HG03439 (cell line): ENCODE measurements around the gene PIGL.
"Not testable (repeated sequence)": the region's sequence is repeated elsewhere in the genome, so short reads cannot be mapped to it uniquely, and the experiment has no call there.

Source experiments
- ATAC-seq: cut with Tn5 transposase; IDR thresholded peaks from one replicate; pipeline ENCODE4 v1.9.1; 2021; ENCODE audit warnings: mild to moderate bottlenecking, moderate library complexity; ENCODE audit not compliant: unreplicated experiment

The PIGL gene

DNA sequence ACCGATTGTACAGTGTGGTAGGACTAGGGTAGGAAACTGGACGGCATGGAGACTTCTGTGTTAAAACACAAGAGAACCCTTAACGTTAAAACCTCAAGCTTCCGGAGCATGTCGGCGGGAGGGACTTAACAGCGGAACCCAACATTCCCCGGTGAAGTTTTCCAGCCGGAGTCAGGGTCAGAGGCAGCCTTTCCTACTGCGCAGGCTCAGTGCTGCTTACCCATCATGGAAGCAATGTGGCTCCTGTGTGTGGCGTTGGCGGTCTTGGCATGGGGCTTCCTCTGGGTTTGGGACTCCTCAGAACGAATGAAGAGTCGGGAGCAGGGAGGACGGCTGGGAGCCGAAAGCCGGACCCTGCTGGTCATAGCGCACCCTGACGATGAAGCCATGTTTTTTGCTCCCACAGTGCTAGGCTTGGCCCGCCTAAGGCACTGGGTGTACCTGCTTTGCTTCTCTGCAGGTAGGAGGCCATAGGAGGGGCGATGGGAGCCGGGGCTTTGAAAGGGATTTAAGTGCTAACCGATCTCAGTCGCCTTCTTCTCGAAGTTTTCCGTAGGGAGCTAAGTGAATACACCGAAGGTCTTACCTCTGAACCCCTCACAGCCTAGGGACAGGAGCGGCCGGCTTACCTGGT, at the start of gene PIGL:
TSS of gene PIGL (plus strand) at position 209 of the 634 bp plus-strand sequence. CDS start at position 226, 17 bp downstream.
- ATAC-seq: no peak

DNA sequence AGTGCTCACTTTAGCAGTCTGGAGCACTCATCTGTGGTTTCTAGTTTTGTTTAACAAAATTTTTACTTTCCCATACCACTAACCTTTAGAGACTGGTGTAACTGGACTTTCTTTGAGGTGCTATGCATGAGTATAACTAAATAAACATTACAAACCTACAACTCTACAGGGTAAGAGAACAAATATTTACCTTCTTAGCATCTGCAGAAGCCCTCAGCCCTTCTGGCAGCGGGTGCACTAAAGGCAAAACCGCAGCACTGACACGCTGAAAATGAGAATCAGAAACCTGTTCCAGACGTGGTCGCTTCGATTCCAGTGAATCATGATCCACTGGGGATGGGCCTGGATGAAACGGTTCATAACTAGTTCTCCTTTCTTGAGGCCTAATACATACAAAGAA, 45.4 kb upstream of the PIGL start:
- no peak for ATAC-seq

DNA sequence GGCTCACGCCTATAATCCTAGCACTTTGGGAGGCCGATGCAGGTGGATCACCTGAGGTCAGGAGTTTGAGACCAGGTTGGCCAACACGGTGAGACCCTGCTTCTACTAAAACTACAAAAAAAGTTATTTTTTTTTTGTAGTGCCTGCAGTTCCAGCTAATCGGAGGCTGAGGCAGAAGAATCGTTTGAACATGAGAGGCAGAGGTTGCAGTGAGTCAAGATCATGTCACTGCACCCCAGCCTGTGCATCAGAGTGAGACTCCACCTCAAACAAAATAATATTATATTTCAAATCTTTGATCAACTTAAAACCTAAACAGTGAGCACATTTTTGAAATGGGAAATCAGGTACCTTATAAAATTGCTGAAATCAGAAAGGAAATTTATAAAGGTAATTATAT, 38.2 kb upstream of the PIGL start:
- ATAC-seq: no peak

DNA sequence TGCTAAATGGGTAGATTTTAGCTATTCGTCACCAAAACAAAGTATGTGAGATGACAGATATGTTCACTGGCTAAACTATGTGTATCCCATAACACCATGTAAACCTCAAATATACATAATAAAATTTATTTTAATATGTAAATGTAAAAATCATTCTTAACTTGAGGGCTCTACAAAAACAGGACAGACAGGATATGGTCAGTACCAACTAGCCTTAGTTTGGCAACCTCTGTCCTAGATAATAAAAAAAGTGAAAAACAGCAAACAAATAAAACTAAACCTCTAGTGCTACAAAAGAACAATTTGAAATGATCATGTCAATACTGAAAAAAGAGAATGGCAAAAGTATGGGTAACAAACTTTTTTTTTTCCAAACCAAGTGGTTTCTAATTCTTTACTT, 35.4 kb upstream of the PIGL start:
- no peak for ATAC-seq

DNA sequence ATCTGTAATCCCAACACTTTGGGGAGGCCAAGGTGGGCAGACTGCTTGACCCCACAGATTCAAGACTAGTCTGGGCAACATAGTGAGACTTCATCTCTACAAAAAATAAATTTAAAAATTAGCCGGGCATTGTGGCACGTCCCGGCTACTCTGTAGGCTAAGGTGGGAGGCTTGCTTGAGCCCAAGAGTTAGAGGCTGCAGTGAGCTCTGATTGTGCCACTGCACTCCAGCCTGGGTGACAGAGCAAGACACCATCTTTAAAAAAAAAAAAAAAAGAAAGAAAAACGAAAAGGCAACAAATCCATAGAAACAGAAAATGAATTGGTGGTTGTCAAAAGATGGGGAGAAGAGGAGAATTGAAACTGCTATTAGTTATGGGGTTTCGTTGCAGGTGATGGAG, 29.4 kb upstream of the PIGL start:
- no peak for ATAC-seq

DNA sequence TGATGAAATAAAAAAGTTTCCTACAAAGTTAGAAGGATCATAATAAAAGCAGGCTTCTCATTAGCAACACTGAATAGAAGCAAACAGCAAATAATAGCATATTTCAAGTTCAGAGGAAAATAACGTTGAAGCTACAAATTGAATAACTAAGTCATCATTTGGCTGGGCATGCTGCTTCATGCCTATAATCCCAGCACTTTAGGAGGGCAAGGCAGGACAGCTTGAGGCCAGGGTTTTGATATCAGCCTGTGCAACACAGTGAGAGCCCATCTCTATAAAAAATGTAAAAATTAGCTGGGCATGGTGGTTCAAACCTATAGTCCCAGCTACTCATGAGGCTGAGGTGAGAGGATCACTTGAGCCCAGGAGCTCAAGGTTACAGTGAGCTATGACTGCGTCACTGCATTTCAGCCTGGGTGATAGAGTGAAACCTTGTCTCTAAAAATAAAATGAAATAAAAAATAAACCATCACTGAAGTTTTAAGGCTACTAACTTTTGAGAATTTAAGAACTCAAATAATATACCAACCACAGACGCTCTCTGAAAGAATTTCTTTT, 27.1 kb upstream of the PIGL start:
- ATAC-seq: no peak

DNA sequence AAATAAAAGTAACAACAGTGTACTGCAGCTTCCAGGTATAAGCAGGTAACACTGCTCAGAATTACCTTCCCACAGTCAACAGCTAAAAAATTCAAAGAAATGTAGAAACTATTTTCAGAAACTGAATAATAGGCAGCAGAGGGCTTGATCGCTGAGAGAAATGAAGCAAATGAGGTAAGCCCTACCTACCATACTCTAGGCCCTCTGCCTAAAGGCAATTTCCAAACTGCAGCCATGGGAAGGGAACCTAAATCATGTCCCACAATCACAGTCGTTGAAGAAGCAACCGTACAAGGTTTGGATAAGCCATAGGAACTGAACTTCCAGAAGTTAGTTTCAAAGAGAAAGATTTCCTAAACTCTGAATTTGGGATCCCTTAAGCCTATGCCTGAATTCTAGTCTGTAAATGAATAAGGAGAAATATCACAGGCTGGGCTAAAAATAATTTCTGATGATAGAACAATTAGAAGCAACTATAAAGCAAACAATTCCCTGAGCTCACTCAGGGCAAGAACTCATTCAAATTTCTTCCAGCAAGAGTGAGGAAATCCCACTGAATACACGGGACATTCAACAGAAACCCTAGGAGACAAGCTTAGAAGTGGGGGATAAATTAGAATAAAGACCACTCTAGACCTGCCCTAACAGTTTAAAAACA, 26.2 kb upstream of the PIGL start:
- no peak for ATAC-seq

DNA sequence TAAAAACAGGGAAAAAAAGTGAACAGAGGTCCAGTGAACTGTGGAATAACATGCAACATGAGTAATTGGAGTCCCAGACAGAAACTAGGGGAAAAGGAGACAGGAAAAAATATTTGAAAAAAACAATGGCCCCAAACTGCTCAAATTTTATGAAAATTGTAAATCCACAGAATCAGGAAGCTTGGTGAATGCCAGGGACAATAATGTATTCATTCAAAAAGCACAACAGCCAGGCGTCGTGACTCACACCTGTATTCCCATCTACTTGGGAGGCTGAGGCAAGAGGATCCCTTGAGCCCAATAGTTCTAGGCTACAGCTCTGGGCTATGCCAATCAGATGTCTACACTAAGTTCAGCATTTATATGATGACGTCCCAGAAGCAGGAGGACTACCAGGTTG, 25.4 kb upstream of the PIGL start:
- ATAC-seq: no peak

DNA sequence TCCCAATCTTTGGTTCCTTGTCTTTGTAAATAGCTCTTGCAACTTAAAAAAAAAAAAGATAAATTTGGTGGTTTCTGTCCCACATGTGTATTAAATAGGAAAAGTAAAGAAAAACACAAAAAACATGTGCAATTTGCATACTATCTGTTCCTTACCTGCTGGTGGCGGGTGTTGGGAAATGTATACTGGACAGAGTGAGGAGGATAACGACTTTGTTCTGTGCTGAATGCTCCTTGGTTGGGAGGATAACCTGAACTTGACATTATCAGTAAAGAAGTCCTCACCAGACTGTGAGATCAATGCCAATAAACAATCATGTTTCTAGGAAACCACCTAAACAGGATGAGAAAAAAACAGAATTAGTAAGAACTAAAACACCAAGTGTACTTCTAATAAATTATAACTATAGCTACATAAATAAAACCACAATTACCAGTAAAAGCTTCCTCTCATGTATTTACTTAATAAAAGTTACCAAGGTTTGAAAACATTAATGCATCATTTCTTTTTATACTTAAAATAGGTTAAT, 22.6 kb upstream of the PIGL start:
- not testable (repeated sequence) for ATAC-seq

DNA sequence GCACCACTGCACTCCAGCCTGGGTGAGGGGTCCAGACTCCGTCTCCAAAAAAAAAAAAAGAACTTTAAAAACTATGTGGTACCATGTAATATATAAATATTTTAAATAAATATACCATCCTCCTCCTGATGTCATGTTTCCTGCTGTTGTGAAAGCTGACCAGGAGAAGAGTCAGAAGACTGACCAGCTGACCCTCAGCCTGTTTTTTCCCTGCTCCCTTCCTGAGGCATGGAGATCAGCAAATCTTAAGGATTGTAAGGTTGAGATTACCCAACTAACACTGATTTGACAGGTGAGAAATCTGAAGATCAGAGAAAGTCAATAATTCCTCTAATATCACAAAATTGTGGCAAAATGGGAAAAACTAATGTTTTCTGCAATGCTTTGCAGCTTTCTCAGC, 19.7 kb upstream of the PIGL start:
- ATAC-seq: no peak

DNA sequence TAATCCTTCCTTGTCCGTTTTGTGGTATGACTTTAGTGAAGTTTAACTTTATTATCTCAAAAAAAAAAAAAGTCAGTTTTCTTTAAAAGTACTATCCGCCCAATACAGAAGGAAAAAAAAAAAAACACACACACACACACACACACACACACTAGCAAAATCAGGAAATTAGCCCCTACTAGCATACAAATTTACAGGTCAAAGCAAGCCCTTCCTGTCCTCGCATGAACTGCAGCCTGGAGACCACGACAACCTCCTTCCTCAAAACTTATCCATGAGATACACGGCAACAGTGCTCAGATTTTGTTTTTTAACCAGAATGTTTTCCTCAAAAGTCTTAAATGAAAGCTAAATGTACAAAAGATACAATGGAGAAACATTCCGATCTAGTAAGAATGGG, 17.9 kb upstream of the PIGL start:
- ATAC-seq: no peak

DNA sequence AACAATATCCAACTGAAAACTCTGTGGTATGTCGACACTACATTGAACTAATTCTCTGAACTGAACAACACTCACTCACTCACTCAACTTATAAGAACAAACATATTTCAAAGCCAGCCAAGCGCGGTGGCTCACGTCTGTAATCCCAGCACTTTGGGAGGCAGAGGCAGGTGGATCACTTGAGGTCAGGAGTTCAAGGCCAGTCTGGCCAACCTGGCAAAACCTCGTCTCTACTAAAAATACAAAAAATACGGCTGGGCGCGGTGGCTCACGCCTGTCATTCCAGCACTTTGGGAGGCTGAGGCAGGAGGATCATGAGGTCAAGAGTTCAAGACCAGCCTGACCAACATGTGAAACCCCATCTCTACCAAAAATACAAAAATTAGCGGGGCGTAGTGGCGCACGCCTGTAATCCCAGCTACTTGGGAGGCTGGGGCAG, 15.3 kb upstream of the PIGL start:
- not testable (repeated sequence) for ATAC-seq

DNA sequence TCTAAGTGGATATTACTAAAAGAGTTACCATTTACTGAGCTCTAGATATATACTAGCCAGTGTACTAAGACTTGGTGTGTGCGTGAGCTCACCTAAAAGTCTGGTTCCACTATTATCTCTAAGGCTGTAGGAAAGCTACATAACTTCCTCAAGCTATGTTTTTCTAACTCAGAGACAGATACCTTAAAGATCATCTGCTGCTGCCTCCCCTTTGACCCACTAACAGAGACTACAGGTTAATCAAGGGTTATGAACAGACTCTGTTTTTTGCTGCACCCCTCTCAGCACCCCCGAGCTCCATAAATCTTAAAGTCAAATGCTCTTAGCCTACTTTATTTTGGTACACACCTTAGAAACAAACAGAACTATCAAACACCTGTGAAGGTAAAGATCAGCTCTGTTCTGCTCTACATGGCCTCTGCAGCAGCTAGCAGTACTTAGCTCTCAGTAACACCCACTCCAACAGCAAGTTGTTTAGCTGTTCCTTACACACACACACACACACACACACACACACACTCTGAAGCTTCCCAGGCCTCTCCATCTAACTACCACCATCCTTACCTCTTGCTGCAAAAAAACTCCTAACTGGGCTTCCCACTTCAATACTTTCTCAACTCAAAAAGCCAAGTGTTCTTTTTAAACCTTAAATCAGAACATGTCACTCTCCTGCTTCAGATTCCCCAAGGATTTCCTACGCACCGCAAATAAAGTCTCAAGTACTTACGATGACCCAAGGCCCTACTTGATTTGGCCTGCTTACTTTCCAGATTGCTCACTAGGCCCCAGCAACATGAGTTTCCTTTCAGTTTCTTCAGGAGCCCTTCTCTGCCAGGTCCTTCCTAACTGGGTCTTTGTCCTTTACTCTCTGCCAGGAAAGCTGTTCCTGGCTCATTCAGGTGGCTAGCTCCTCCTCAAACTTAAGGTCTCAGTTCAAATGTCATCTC, 14.2 kb upstream of the PIGL start:
- not testable (repeated sequence) for ATAC-seq

DNA sequence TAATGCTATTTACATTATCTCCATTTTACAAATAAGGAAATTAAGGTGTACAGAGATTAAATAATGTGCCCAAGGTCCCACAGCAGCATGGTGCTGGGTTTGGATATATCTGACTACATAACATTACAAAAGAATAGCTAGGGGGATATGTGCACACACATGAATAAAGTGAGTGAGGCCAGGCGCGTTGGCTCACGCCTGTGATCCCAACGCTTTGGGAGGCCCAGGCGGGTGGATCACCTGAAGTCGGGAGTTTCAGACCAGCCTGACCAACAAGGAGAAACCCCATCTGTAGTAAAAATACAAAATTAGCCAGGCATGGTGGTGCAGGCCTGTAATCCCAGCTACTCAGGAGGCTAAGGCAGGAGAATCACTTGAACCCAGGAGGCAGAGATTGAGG, 12.2 kb upstream of the PIGL start:
- ATAC-seq: not testable (repeated sequence)

DNA sequence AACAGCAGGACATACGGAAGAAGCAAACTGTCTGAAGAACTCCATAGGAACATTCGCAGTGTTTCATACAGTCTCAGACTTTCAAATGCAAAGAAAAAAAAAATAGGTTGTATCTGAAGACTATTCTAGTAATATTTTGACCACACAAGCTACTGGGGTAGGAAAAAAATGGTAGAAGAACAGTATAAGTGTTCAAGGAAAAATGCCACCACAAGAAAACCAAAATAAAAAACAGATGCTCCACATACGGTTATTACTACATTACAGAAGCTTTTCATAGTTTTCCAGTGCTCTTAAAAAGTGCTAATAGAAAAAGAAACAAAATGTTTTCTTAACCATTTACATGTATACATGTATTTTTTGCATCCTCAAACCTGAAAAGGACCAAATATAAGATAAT, 5.4 kb upstream of the PIGL start:
- no peak for ATAC-seq

DNA sequence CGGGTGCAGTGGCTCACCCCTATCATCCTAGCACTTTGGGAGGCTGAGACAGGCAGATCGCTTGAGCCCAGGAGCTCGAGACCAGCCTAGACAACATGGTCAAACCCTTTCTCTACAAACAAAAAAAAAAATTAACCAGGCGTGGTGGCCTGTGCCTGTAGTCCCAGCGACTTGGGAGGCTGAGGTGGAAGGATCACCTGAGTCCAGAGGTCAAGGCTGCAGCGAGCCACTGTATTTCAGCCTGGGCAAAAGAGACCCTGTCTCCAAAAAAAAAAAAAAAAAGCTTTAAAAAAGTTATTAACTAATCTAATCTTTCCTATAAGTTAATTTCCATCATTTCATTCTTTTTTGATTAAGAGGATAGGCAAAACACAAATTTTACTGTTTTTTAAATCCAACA, 4.2 kb upstream of the PIGL start:
- ATAC-seq: no peak

DNA sequence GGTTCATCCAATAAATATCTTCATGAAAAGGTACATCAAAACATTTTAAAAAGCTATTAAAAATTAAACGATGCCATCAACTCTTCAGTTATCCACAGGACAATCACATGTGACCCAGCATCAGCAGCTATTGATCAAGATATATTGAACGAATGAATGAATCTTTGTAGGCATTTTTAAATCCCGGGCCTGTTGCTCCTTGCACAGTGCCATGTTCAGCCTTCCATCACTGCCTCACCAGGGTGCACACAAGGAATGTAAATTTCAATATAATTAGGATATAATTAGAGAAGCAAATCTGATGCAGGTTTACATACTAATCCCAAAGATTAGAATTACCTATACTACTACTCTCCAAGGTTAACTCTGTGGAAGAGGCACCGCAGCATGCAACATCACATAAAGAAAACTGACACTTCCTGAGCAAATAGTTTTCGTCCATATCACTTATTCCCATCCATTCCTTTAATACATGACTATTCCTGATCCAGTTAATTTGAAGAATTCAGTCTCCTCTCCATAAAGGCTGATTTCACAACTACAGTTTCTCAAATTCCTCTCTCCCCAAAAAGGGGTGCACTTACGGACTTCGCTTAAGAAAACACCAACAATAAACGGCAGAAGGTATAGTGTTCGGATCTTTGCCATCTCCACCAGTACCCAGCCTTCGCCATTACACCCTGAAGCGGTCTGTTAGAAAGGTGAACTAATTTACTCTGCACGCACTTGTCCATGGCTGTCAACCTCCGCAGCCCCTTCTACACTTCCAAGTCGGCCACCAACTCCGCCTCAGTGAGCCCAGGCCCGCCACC, 2.6 kb upstream of the PIGL start:
- no peak for ATAC-seq

DNA sequence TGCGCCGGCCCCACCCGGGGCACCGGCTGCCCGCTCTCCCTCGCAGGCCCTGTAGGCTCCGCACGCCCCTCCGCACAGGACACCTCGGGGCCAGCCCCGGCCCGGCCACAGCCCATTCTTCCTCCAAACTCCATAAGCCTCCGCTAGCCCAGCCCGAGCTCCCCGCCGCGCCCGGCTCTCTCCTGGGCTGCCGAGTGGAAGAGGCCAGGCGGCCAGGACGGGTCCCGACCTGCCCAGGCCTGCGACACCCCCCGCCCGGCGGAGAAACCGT, 2.1 kb upstream of the PIGL start:
- peak; percentile 26 for ATAC-seq

DNA sequence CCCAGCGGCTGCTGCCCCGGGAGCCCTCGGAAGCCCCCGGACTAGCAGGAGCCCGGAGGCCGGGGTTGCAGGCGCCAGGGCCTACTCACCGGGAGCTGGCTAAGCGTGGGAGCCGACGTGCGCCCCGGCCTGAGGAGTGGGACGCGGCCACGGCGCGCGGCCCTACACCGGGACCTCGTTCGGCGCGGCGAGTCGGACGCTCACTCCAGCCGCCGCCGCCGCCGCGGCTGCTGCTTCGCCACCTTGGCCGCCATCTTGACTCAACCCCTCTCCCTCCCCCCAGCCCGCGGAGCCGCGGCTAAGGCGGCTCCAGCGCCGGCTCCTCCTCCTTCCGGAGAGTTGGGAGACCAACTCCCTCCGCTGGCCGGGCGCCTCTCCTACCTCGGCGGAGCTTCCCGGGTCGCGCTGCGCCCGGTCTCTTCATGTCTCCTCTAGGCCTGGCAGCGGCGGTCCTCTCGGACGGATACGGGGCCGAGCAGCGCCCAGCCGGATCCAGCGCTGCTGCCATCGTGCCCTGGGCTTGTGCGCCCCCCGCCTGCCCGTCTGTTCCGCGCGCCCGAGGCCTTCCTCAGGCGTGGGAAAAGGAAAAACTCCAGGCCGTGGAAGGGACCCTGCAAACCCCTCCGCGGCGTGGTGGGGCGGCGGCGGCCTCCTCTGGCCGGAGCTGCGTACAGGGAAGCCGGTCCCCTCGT, 1.6 kb upstream of the PIGL start, which contains the start of gene NCOR1:
TSS of gene NCOR1 (minus strand) at position 262 of the 692 bp plus-strand sequence. CDS start 20,965 bp downstream, outside the sequence.
- peak; percentile 66 for ATAC-seq

DNA sequence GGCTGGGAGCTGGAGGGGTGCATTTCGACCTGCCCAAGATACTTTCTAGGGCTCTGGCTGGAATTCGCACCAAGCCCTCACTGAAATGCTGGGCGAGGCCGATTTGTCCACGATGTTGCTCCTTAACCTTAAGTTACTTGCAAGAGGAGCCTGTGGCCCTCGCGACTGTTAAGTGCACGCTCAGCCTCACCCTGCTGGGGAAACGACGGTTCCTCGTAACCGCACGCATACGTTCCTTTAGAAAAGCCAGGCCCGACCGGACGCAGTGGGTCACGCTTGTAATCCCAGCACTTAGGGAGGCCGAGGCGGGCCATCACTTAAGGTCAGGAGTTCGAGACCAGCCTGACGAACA, 1.1 kb upstream of the PIGL start:
- ATAC-seq: no peak
